Suppressor macrophage (primary cell): ENCODE results near the gene MCTP2.

ENCODE experiments used
- DNase-seq, 4 experiments: peaks; one replicate each; pipeline ENCODE4 v3.0.0-alpha.2; 2020 to 2022
- total RNA-seq, 17 experiments: gene quantifications; one replicate each; lab custom pipeline; 2026; ENCODE audit warnings: mixed read lengths in 6 of 17, inconsistent platforms in 3 of 17; lab: John Stamatoyannopoulos, UW

MCTP2 gene, protein sequence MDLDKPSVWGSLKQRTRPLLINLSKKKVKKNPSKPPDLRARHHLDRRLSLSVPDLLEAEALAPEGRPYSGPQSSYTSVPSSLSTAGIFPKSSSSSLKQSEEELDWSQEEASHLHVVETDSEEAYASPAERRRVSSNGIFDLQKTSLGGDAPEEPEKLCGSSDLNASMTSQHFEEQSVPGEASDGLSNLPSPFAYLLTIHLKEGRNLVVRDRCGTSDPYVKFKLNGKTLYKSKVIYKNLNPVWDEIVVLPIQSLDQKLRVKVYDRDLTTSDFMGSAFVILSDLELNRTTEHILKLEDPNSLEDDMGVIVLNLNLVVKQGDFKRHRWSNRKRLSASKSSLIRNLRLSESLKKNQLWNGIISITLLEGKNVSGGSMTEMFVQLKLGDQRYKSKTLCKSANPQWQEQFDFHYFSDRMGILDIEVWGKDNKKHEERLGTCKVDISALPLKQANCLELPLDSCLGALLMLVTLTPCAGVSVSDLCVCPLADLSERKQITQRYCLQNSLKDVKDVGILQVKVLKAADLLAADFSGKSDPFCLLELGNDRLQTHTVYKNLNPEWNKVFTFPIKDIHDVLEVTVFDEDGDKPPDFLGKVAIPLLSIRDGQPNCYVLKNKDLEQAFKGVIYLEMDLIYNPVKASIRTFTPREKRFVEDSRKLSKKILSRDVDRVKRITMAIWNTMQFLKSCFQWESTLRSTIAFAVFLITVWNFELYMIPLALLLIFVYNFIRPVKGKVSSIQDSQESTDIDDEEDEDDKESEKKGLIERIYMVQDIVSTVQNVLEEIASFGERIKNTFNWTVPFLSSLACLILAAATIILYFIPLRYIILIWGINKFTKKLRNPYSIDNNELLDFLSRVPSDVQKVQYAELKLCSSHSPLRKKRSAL
- total RNA-seq: 0.24 to 5.7 (median 0.98) reads per million in 17 experiments

DNA sequence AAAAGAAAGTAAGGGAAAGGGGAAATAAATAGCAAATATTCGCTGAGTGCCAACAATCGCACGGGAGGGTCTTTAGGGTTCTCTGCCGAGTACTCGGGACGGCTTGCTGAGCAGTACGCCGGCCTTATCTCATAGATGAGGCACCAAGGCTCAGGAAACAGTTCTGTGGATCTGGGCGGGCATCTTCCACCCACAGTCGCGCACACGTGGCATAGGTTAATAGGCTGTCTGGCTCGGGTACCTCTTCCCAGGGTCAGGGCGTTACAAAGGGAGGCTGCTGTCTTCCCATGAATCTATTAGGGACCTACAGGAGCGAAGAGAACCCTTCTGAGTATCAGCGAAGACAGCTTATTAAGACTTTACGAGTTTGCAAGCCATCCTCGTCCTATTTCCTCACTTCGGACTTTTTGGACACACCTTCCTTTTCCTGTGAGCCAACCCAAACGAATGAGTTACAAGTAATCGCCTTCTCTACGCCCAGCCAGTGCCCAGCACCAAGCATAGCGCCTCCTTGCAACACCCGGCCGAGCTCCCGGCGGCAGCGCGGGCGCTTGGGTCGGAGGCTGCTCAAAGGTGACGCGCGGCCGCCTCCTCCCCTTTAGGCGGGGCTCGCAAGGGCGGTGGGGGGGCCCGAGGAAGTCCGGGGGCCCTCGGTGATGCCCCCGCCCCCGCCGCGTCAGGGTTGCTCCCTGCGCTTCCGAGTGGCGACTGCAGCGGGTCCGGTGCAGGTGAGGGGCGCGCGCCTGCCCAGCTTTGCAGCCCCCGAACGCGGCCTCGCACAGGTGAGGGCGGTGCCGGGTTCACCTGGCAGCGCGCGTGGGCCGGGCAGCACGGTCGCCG lies at the start of gene MCTP2:
Gene MCTP2 (plus strand): TSS at position 679 of the 840 bp plus-strand sequence. CDS start 66,705 bp downstream, outside the sequence.
- peak; percentile 70 to 85 (median 80) for DNase-seq

DNA sequence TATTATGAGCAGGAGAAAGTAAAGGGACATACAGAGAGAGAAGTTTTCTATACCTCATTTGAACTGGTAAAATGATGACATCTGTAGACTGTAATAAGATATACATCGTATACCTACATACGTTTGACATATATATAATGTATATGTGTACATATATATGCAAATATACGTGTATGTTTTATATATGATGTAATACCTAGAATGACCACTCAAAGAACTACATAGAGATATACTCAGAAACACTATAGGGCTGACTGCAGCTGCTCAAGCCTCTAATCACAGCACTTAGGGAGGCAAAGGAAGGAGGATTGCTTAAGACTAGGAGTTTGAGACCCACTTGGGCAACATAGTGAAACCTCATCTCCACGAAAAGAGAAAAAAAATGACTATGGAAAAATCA lies 48.5 kb upstream of the MCTP2 start:
- DNase-seq: no peak

DNA sequence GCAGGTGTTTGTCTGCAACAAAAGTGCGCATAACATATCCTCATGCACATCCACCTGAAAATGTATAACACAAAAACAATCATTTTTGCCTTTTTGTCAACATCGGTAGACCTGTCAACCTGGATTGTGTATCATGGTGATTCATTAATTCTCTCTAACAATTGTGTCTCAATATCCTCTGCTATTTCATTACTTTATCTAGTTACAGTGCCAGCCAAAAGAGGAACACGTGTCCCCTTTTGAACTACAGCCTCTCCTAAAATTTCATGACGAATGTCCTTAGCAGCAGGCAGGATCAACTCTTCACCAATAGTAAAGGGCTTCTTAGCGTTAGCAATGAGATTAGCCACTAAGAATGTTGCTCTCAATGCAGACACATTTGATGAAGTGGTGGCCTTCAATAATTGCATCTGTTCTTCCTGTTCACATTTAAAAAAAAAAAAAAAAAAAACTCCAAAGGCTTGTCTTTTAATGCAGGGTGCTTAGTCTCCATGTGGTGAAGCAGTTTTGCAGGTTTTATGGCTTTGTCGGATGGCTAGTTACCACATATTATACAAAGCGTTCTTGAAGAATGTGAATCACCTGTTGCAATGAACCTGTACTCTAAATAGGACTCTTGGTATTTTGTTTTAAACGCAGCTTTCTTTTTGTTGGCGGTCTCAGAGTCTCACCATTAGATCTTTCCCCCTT lies 45.7 kb upstream of the MCTP2 start:
- no peak for DNase-seq

DNA sequence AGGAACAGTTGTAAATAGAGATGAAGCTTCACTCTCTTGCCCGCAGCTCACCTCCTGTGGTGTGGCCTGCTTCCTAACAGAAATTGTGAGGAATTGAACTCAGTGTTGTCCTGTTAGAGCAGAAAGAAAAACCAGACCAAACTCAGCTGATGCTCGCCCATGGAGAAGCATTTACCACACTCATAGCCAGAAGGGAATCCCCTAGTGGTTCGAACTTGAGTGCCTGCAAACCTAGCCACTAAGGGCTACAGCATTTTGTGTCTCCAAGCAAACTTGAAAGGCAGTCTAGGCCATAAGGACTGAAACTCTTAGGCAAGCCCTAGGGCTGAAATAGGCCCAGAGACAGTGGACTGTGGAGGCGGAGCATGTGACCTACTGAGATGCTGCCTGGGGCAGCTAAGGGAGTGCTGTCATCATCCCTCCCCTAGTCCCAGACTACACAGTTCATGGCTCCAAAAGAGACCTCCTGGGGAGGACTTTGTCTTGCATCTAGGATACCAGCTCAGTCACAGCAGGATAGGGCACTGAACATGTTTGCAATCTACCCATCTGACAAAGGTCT lies 44.5 kb upstream of the MCTP2 start:
- peak; percentile 53 to 78 (median 76) for DNase-seq

DNA sequence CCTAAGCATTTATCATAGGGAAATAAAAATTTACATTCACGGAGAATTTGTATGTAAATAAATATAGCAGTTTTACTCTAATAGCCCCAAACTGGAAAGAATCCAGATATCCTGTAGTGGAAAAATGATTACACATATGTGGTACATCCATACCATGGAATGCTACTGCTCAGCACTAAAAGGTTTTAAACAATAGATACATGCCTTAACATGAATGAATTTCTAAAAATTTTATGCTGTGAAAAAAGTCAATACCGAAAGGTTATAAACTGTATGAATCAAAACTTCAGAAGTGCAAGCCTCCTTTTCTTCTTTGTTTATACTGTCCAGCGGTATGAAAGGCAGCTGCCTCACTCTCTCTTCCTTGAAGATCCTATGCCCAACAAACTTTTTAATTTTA lies 37.5 kb upstream of the MCTP2 start:
- no peak for DNase-seq

DNA sequence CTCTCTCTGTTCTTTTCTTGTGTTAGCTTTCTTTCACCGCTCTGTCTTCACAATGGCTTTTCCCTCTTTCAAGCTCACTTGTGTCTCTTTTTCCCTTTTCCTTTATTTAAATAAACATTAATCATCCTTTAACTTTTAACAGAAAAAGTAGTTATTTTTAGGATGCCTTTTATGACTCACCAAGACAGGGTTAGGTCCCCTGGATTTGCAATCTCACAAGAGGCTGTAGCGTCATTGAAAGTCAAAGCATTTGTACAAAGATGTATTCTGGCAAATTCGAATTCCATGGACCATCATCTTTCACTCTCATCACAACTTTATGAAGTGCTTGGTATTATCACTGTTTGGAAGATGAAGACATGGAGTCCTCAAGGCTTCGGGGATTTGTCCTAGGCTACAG lies 34.8 kb upstream of the MCTP2 start:
- peak in 1 of 4 experiments; percentile 11 for DNase-seq

DNA sequence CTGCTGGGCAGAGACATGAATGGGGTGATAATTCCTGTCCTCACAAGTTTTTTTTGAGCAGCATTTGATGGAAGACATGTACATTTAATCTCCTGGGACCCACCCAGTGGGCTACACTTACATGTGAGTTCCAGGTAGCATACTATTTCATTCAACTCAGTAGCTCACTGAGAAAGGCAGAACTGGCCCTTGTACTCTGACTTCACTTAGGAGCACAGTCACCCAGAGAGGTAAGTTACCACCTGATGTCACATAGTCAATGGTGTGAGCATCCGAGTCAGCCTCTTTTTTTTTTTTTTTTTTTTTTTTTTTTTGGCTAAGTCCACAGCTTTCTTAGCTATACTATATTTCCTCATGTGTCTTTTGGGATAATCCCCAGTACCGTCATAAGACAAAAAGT lies 32.7 kb upstream of the MCTP2 start:
- DNase-seq: peak in 2 of 4 experiments; percentile 4 to 10

DNA sequence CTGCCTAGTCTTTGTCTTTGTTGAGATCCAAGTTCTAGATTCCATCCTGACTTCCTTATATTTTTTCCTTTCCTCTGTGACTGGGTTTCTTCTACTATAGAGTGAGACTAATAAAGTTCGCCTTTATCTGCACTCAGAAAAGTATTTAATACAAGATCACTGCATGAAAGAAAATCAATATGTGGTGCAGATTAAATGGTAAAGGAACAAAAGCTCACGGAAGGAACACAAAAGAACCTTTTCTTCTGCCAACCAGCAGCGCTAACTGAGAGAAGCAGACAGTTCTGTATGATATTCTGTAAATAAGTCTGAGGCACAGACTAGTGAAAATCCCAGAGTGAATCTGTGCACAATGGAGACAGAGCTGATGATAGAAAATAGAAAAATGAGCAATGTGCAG lies 31.6 kb upstream of the MCTP2 start:
- DNase-seq: no peak

DNA sequence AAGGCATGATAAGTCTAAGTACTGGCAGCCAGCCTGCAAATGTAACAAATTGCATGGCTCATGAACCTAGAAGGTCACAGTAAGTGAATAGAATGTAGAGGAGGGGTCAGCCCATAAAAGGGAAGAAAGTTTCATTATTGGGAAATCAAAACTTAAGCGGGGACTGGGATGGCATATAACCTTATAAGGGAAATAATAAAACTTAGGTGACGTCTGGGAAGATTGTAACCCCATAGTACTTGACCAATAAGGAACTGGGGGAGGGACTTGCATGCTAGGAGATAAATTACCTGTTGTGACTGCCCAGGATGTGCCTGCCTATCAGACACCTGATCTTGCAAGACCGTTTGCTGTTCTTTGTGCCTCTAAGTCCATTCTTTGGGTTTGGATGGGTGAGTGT lies 28.1 kb upstream of the MCTP2 start:
- DNase-seq: peak in 2 of 4 experiments; percentile 19 to 42

DNA sequence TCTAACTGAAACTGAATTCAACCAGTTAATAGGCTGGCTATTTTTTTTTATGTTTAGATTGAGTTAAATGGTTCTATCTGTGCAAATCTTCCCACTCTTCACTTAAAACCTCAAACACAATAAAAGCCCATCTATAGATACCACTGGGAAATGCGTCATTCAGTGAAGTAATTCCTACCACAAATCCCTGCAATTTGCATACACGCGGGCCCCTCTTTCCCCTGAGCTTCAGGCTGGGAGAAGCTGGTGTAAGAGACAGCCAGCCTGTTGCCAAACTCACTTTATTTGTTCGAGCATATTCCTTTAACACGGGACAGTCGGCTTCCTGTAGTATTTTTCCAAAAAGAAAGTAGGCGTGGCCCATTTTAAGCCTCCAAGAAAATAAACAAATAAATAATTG lies 26.0 kb upstream of the MCTP2 start:
- peak; percentile 54 to 77 (median 67) for DNase-seq

DNA sequence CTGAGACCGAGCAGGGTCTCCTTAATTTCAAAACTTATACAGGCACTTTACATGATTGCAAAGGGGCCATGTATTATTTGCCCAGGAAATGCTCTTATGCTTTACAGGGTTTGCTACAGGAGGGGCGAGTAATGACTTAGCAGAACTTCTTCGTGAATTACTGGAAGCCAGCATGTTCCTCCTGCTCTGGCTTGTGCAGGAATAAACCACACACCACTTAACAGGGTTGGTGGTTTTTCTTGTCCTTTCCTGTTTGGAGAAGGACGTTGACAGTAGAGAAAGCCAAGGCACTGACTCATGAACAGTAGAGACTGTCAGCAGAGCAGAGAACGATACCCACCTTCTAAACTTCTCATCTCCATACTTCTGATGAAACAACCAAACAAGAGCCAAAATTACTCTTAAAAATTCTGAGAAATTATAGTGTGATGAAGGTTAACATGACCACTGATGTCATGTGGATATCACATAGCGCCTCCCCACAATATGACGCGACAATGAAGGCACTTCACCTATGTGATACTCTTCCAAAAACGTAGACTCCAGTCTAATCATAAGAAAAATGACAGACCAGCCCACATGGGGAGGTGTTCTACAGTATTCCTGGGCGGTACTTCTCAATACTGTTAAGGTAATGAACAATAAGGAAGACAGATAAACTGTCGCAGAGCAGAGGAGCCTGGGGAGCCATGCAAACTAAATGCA lies 24.7 kb upstream of the MCTP2 start:
- peak; percentile 64 to 86 (median 76) for DNase-seq

DNA sequence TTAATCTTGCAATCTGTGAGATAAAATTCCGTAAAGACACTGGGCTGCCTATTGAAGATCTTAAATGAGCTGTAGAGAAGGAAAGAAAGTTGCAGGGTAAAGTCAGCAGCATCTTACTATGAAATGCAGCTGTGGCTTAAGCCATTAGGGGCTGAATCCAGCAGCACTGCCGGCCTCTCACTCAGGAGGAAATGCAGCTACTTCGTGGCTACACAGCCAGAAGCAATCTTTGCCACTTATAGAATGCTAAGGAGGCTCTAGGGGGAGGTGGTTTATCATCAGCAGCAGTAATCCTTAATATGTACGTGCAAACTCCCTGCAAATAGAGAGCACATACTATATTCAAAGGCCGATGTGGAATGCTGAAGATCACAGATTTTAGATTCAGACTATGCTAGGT lies 19.1 kb upstream of the MCTP2 start:
- no peak for DNase-seq

DNA sequence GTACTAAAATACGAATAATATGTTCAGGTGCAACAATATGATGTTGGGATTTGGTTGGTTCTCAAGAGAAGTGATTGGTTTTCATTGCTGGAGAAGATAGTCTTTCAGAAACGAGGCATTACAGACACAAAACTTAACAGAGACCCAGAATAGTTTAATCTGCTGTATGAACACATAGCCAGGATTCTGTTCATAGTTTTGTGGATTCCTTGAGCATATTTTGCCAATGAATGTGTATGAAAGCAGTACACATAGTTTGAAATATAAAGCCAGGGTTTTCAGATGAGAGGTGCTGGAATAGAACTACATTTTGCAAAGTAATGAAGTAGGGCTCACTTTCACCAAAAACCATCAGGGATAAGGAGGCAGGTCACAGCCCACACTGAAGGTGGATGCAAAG lies 5.7 kb upstream of the MCTP2 start:
- DNase-seq: no peak

DNA sequence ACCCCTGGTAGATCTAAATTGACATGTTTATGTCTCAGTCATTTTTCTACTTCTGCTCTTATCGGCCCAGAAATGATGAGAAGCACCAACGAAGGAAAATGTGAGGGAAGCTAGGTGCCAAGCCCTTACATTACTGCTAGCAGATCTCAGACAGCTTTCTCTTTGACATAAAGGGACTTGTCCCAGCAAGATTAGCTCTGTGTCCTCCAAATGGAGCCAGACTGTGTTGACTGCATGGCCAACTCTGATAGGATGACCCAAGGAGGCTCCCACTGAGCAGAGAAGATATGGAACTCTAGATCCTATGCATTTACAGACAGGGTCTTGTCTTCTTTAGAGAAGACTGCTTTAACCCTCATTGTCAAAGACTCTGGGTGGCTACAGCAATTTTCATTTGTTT lies 2.8 kb upstream of the MCTP2 start:
- no peak for DNase-seq

DNA sequence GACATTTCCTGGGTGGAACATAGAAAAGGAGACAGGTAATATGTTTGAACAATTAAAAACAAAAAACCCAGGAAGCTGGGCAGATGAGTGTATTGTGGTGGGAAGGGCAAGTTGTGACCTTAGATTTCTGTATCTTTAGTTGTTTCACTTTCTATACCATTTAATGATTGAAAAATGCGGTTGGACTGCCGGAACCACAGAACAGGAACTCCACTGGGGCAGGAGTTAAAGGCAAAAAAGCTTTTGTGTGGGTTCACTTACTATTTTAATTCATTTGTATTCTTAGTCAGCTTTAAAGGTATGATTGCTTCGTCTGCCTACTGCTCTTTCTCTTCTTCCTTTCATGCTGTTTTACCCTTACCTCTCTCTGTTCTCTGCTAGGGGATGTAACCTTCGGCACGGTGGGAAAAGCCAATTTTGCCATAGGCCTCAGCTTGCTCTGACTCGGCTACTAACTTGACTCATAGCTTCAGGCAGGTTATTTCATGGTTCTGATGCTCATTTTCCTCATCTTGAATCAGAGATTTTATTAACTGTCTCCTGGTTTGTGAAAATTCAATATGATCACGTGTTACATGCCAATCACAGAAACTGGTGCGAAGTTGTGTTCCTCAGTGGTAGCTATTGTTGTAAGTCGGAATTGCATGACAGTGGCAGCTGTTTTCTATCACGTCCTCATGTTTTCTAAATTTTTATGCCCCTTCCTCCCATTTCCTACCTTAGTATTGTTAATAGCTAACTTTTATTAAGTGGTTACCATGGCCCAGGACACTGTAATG lies 1.6 kb upstream of the MCTP2 start:
- peak; percentile 31 to 65 (median 52) for DNase-seq

DNA sequence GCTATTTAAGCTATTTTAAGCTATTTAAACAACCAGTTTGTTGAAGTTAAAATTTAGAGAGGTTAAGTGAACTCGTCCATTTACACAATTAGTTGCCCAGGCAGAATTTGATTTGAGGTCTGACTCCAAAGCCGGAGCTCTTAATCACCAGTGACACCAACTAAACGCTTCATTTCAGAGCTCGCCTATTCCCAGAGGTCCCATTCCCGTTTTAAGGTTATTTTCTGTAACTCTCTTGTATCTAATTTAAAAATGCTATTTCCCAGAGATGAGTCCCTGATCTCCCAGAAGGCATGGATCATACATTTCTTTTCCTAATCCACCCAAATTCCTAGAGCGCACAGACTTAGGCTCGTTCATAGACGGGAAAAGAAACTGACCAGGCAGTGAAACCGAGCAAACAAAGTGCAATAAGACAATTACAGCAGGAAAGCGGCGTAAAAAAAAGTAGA lies 904 bp upstream of the MCTP2 start:
- DNase-seq: no peak

DNA sequence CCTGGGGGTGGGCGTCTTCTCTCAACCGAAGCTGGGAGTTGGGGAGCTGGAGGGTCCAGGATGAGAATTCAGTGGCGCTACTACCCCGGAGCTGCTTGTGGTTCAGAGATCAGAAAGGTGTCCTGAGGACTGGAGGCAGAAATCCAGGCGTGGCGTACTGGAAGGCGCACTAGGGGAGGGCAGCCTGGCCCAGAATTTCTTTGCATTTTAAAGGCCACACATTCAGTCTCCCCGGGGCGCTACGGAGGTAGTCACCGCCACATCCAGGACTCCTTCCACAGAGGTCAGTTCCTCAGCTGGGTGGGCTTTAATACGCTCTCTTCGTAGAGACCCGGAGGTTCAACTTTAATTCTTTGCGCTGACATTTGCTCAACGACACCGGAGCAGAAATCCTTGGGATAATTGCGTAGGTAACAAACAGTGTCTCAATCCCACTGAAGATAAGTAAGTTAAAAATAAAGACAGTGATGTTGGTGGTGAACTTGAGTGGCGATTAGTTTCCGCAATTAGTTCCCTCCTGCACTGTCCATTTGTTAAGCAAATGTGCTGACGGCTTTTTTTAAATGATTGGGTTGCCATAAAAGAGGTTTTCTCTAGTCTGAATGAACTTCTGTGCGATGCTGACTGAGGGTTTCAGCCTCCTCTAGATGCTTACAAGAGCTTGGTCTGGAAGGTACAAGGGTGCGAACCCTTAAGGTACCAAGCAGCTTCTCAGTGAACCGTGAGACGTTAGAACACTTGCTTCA lies 535 bp downstream of the MCTP2 start:
- DNase-seq: peak in 1 of 4 experiments; percentile 10

DNA sequence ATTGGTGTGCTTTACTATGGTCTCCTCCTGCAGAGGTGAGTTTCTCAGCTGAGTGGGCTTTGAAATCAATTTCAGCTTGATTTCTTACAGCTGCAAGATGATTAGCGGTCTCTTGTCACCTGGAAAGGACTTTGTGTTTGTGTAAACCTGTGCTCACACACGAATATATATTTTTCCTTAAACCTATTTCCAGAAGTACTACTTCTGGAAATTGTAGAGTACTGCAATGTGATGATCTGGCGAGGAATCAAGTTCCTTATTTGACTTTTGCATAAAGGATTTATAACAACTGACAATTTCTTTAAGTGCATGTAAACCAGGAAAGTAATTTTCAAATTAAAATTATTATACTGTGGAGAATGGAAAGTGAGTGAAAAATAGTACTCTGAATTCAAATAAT lies 2.1 kb downstream of the MCTP2 start:
- DNase-seq: peak in 1 of 4 experiments; percentile 31

DNA sequence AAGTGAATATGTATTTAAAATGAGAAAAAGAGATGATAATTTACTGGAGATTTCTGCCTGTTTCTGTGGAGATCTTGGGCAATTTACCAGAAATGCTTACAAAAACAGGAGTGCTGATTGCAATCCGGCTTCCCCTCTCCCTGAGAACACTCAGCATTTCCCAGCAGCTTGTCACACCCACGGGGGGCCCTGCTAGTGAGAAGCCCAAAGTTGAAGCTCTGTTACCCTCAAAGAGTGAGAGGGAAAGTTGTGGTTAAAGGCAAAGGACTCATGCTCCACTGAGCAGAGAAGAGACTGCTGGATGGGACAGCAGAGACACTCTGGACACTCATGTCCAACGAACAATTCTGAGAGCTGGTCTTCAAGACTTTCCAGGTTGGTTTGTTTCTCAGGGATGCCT lies 2.9 kb downstream of the MCTP2 start:
- peak; percentile 35 to 66 (median 58) for DNase-seq
